ENCODE data around the gene ADPRS.

The ADPRS gene

DNA sequence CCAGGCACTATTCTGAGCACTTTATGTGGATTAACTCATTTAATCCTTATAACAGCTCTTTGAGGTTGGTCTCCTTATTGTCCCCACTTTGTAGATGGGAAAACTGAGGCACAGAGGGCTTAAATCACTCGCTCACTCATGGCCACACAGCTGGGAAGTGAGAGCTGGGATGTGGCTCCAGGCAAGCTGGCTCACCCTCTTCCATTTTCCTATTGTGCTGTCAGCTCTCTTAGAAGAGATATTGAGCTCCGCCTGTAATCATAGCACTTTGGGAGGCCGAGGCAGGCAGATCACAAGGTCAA, 40.2 kb downstream of the ADPRS start:
- no peak overlapping the region for H3K27ac ChIP-seq (ENCODE audit: low read depth, low read length)

DNA sequence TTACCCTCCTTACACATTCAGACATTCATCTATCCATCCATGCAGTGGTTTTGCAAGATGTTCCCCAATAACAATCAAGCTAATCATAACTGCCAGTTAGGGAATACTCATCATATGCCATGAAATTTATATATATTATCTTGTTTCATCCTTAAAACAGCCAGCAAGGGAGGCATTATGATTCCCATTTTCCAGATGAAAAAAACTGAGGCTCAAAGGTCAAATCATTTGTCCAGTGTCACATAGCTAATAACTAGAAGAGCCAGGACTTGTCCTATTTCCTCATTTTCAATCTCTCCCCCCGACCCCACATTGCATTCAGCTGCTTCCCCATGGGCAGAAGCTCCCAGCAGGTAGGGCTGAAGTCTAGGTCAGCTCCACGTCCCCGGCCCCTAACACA, 43.3 kb downstream of the ADPRS start:
- Histone ChIP-seq H3K9ac (ENCODE audit: low read depth in 1 of 2, low read length in 2 of 2) (no peak overlapping the region), H3K27ac (ENCODE audit: low read depth, low read length) (no peak overlapping the region), H3K9me3 (ENCODE audit: control insufficient read depth in 1 of 2, low read length in 2 of 2) (no peaks in the 10 kb centered on the region), H3K27me3 (ENCODE audit: control insufficient read depth in 1 of 2, insufficient read depth in 2 of 2, low read length in 2 of 2) (no peaks in the 10 kb centered on the region), H3K4me1 (ENCODE audit: control insufficient read depth in 1 of 2, insufficient read depth in 2 of 2, low read length in 2 of 2) (peaks cover 6 to 10% of the 10 kb centered on the region in 2 donors), H3K36me3 (ENCODE audit: control insufficient read depth in 1 of 2, insufficient read depth in 2 of 2, low read length in 2 of 2) (peaks cover 5 to 8% of the 10 kb centered on the region in 2 donors), H3K4me3 (ENCODE audit: low read depth in 1 of 2, low read length in 2 of 2) (no peak overlapping the region)

More for the DNA sequence above, 40.2 kb downstream of the ADPRS start:
- Histone ChIP-seq H3K4me1 (ENCODE audit: control insufficient read depth in 1 of 2, insufficient read depth in 2 of 2, low read length in 2 of 2) (peaks cover 7 to 9% of the 10 kb centered on the region in 2 donors), H3K27me3 (ENCODE audit: control insufficient read depth in 1 of 2, insufficient read depth in 2 of 2, low read length in 2 of 2) (peaks cover 19 to 24% of the 10 kb centered on the region in 2 donors), H3K9me3 (ENCODE audit: control insufficient read depth in 1 of 2, low read length in 2 of 2) (no peaks in the 10 kb centered on the region), H3K4me3 (ENCODE audit: low read depth in 1 of 2, low read length in 2 of 2) (no peak overlapping the region), H3K36me3 (ENCODE audit: control insufficient read depth in 1 of 2, insufficient read depth in 2 of 2, low read length in 2 of 2) (no peaks in the 10 kb centered on the region), H3K9ac (ENCODE audit: low read depth in 1 of 2, low read length in 2 of 2) (no peak overlapping the region)

DNA sequence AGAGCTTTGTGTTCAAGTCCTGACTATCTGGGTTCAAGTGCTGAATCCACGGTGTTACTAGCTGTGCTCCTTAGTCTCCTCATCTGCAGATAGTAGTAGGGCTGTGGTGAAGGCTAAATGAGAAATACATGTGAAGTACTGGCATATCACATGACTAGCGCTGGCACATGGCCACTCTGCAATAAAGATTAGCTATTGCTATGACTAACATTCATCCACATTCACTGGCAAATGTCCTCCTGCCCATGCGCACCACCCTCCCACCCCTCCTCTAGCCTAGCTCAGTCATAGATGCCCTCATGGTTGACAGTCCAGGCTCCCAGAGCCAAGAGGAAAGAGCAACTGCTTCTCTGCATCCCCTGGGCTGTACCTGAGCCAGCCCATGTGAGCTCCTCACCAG, 44.8 kb downstream of the ADPRS start:
- H3K27me3 ChIP-seq (ENCODE audit: control insufficient read depth in 1 of 2, insufficient read depth in 2 of 2, low read length in 2 of 2): no peaks in the 10 kb centered on the region
- no peak overlapping the region for H3K4me3 ChIP-seq (ENCODE audit: low read depth in 1 of 2, low read length in 2 of 2)
- peaks cover 19 to 22% of the 10 kb centered on the region in 2 donors for H3K36me3 ChIP-seq (ENCODE audit: control insufficient read depth in 1 of 2, insufficient read depth in 2 of 2, low read length in 2 of 2)
- H3K9ac ChIP-seq (ENCODE audit: low read depth in 1 of 2, low read length in 2 of 2): no peak overlapping the region
- H3K4me1 ChIP-seq (ENCODE audit: control insufficient read depth in 1 of 2, insufficient read depth in 2 of 2, low read length in 2 of 2): peaks cover 6 to 10% of the 10 kb centered on the region in 2 donors
- H3K27ac ChIP-seq (ENCODE audit: low read depth, low read length): no peak overlapping the region
- no peaks in the 10 kb centered on the region for H3K9me3 ChIP-seq (ENCODE audit: control insufficient read depth in 1 of 2, low read length in 2 of 2)

DNA sequence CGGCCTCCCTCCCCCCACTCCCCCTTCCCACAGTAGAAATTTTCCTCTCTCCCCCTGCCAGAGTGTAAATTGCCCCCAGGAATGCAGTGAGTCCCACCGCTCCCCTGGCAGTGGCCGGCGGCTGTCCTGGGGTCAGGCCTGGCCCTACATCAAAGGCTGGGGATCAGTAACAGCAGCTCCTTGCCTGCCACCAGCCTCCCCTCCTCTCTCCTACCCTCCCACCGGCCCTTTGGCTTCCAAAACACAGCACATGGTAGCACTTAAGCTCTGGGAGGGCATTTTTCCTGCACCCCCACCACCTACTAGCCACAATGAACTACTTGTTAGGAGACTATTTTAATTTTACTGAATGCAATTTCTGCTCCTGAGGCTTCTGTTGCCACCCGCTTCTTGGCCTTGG, 45.3 kb downstream of the ADPRS start:
- Histone ChIP-seq H3K9ac (ENCODE audit: low read depth in 1 of 2, low read length in 2 of 2) (no peak overlapping the region), H3K9me3 (ENCODE audit: control insufficient read depth in 1 of 2, low read length in 2 of 2) (no peaks in the 10 kb centered on the region), H3K4me3 (ENCODE audit: low read depth in 1 of 2, low read length in 2 of 2) (no peak overlapping the region), H3K4me1 (ENCODE audit: control insufficient read depth in 1 of 2, insufficient read depth in 2 of 2, low read length in 2 of 2) (peaks cover 6 to 10% of the 10 kb centered on the region in 2 donors), H3K36me3 (ENCODE audit: control insufficient read depth in 1 of 2, insufficient read depth in 2 of 2, low read length in 2 of 2) (peaks cover 20 to 25% of the 10 kb centered on the region in 2 donors), H3K27me3 (ENCODE audit: control insufficient read depth in 1 of 2, insufficient read depth in 2 of 2, low read length in 2 of 2) (no peaks in the 10 kb centered on the region), H3K27ac (ENCODE audit: low read depth, low read length) (no peak overlapping the region)

- peaks cover 23 to 29% of the 10 kb centered on the region in 2 donors for H3K36me3 ChIP-seq (ENCODE audit: control insufficient read depth in 1 of 2, insufficient read depth in 2 of 2, low read length in 2 of 2)
- no peaks in the 10 kb centered on the region for H3K9me3 ChIP-seq (ENCODE audit: control insufficient read depth in 1 of 2, low read length in 2 of 2)
- H3K4me3 ChIP-seq (ENCODE audit: low read depth in 1 of 2, low read length in 2 of 2): no peak overlapping the region
- H3K9ac ChIP-seq (ENCODE audit: low read depth in 1 of 2, low read length in 2 of 2): no peak overlapping the region
- H3K4me1 ChIP-seq (ENCODE audit: control insufficient read depth in 1 of 2, insufficient read depth in 2 of 2, low read length in 2 of 2): peaks cover 6 to 10% of the 10 kb centered on the region in 2 donors
- H3K27me3 ChIP-seq (ENCODE audit: control insufficient read depth in 1 of 2, insufficient read depth in 2 of 2, low read length in 2 of 2): no peaks in the 10 kb centered on the region
- no peak overlapping the region for H3K27ac ChIP-seq (ENCODE audit: low read depth, low read length)
Observed at GRCh38 chr1:36134505-36135329, 46.0 kb downstream of the ADPRS start.

DNA sequence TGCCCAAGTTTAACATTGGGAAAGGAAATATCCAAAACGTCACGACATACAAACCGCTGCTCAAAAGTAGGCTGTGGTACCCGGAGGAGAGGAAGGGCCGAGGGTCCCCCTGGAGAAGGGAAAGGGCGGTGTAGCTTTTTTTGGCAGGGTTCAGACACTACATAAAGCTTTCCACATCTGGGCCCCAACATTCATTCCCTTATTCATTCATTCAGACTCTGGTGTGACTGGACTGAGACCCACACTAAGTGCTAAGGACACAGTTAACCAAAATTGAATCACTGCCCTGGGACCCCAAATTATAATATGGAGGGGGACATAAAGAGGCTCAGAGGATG, 46.6 kb downstream of the ADPRS start:
- Histone ChIP-seq H3K9ac (ENCODE audit: low read depth in 1 of 2, low read length in 2 of 2) (no peak overlapping the region), H3K4me1 (ENCODE audit: control insufficient read depth in 1 of 2, insufficient read depth in 2 of 2, low read length in 2 of 2) (peaks cover 6 to 10% of the 10 kb centered on the region in 2 donors), H3K4me3 (ENCODE audit: low read depth in 1 of 2, low read length in 2 of 2) (no peak overlapping the region), H3K36me3 (ENCODE audit: control insufficient read depth in 1 of 2, insufficient read depth in 2 of 2, low read length in 2 of 2) (peaks cover 29 to 35% of the 10 kb centered on the region in 2 donors), H3K27ac (ENCODE audit: low read depth, low read length) (no peak overlapping the region), H3K27me3 (ENCODE audit: control insufficient read depth in 1 of 2, insufficient read depth in 2 of 2, low read length in 2 of 2) (no peaks in the 10 kb centered on the region), H3K9me3 (ENCODE audit: control insufficient read depth in 1 of 2, low read length in 2 of 2) (no peaks in the 10 kb centered on the region)

DNA sequence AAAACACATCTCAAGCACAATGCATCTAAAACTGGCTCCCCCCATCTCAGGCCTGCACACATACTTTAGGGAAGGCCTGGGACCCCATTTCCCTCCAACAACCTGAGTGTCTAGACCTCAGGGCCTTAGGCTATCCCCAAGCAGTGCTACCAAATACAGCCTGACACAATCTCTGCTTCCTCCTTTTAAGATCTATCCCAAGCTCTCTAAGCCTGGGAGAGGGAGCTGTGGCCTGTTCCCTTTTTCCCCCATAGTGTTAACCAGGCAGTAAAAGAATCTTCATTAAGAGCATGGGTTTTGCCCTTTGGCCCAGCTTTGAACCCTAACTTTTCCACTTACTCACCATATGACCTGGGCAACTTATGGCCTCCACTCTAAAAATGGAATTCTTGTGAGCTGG, 47.1 kb downstream of the ADPRS start:
- Histone ChIP-seq H3K27ac (ENCODE audit: low read depth, low read length) (no peak overlapping the region), H3K4me1 (ENCODE audit: control insufficient read depth in 1 of 2, insufficient read depth in 2 of 2, low read length in 2 of 2) (peaks cover 6 to 10% of the 10 kb centered on the region in 2 donors), H3K4me3 (ENCODE audit: low read depth in 1 of 2, low read length in 2 of 2) (no peak overlapping the region), H3K27me3 (ENCODE audit: control insufficient read depth in 1 of 2, insufficient read depth in 2 of 2, low read length in 2 of 2) (no peaks in the 10 kb centered on the region), H3K36me3 (ENCODE audit: control insufficient read depth in 1 of 2, insufficient read depth in 2 of 2, low read length in 2 of 2) (peaks cover 29 to 35% of the 10 kb centered on the region in 2 donors), H3K9ac (ENCODE audit: low read depth in 1 of 2, low read length in 2 of 2) (no peak overlapping the region), H3K9me3 (ENCODE audit: control insufficient read depth in 1 of 2, low read length in 2 of 2) (no peaks in the 10 kb centered on the region)

GRCh38 chr1:36136535-36136934, 47.8 kb downstream of the ADPRS start:
- Histone ChIP-seq H3K9ac (ENCODE audit: low read depth in 1 of 2, low read length in 2 of 2) (no peak overlapping the region), H3K36me3 (ENCODE audit: control insufficient read depth in 1 of 2, insufficient read depth in 2 of 2, low read length in 2 of 2) (peaks cover 29 to 35% of the 10 kb centered on the region in 2 donors), H3K27ac (ENCODE audit: low read depth, low read length) (no peak overlapping the region), H3K4me3 (ENCODE audit: low read depth in 1 of 2, low read length in 2 of 2) (no peak overlapping the region), H3K4me1 (ENCODE audit: control insufficient read depth in 1 of 2, insufficient read depth in 2 of 2, low read length in 2 of 2) (peaks cover 6 to 10% of the 10 kb centered on the region in 2 donors), H3K9me3 (ENCODE audit: control insufficient read depth in 1 of 2, low read length in 2 of 2) (no peaks in the 10 kb centered on the region), H3K27me3 (ENCODE audit: control insufficient read depth in 1 of 2, insufficient read depth in 2 of 2, low read length in 2 of 2) (no peaks in the 10 kb centered on the region)

DNA sequence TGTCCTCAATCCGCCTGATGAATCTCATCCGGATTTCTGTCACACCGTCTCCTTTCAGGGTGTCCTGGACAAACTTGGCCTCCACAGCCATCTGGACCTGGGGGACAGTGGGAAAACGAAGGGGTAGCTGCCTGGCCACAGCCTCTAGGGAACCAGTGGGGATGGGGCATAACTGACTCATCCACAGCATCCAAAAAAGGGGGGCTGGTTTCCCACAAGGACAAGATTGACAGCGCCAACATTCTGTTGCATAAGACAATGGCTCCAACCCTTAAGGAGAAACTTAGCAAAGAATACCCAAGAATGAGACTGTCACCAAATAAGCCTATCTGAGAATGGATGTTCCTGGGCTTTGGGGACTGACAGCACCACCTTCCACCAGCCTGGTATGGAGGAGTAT, 48.5 kb downstream of the ADPRS start:
- Histone ChIP-seq H3K4me1 (ENCODE audit: control insufficient read depth in 1 of 2, insufficient read depth in 2 of 2, low read length in 2 of 2) (peaks cover 7 to 14% of the 10 kb centered on the region in 2 donors), H3K36me3 (ENCODE audit: control insufficient read depth in 1 of 2, insufficient read depth in 2 of 2, low read length in 2 of 2) (peaks cover 29 to 35% of the 10 kb centered on the region in 2 donors), H3K9me3 (ENCODE audit: control insufficient read depth in 1 of 2, low read length in 2 of 2) (no peaks in the 10 kb centered on the region), H3K4me3 (ENCODE audit: low read depth in 1 of 2, low read length in 2 of 2) (no peak overlapping the region), H3K27ac (ENCODE audit: low read depth, low read length) (no peak overlapping the region), H3K27me3 (ENCODE audit: control insufficient read depth in 1 of 2, insufficient read depth in 2 of 2, low read length in 2 of 2) (no peaks in the 10 kb centered on the region), H3K9ac (ENCODE audit: low read depth in 1 of 2, low read length in 2 of 2) (no peak overlapping the region)

GRCh38 chr1:36137776-36138175, 49.1 kb downstream of the ADPRS start:
- Histone ChIP-seq H3K27ac (ENCODE audit: low read depth, low read length) (no peak overlapping the region), H3K4me1 (ENCODE audit: control insufficient read depth in 1 of 2, insufficient read depth in 2 of 2, low read length in 2 of 2) (peaks cover 11 to 17% of the 10 kb centered on the region in 2 donors), H3K9ac (ENCODE audit: low read depth in 1 of 2, low read length in 2 of 2) (no peak overlapping the region), H3K36me3 (ENCODE audit: control insufficient read depth in 1 of 2, insufficient read depth in 2 of 2, low read length in 2 of 2) (peaks cover 29 to 35% of the 10 kb centered on the region in 2 donors), H3K9me3 (ENCODE audit: control insufficient read depth in 1 of 2, low read length in 2 of 2) (no peaks in the 10 kb centered on the region), H3K27me3 (ENCODE audit: control insufficient read depth in 1 of 2, insufficient read depth in 2 of 2, low read length in 2 of 2) (no peaks in the 10 kb centered on the region), H3K4me3 (ENCODE audit: low read depth in 1 of 2, low read length in 2 of 2) (no peak overlapping the region)

Measured in duodenal mucosa (tissue), 2 donors.